IMR-90 (cell line): ENCODE measurements around the gene BCL2L1.
"Not testable (repeated sequence)": the region's sequence is repeated elsewhere in the genome, so short reads cannot be mapped to it uniquely, and the experiment has no call there.

Source experiments
- BHLHE40 ChIP-seq: fragments of 150-350 bp; IDR thresholded peaks from 2 replicates; pipeline ENCODE4 v1.6.1; 2016; ENCODE audit warnings: mild to moderate bottlenecking, low read depth, low read length
- CEBPB ChIP-seq: IDR thresholded peaks from 2 replicates; pipeline ENCODE4 v1.6.1; 2012; ENCODE audit warnings: low read depth, low read length, improper control_type of control experiment
- CHD1 ChIP-seq: IDR thresholded peaks from 2 replicates; pipeline ENCODE4 v1.6.1; 2012; ENCODE audit warnings: low read depth, low read length, improper control_type of control experiment
- CTCF ChIP-seq: conservative IDR thresholded peaks from 2 replicates; pipeline ENCODE4 v1.5.1; 2012; ENCODE audit warnings: mild to moderate bottlenecking, low read depth, low read length, improper control_type of control experiment
- FOS ChIP-seq: fragments of 150-350 bp; IDR thresholded peaks from 2 replicates; pipeline ENCODE4 v1.6.1; 2016; ENCODE audit warnings: low read depth, low read length
- MAFK ChIP-seq: IDR thresholded peaks from 2 replicates; pipeline ENCODE4 v1.6.1; 2012; ENCODE audit warnings: low read depth, low read length, improper control_type of control experiment
- MAZ ChIP-seq: IDR thresholded peaks from 2 replicates; pipeline ENCODE4 v1.6.1; 2012; ENCODE audit warnings: low read depth, mild to moderate bottlenecking, low read length, improper control_type of control experiment, moderate library complexity, borderline replicate concordance
- MXI1 ChIP-seq: IDR thresholded peaks from 2 replicates; pipeline ENCODE4 v1.6.1; 2012; ENCODE audit warnings: low read depth, mild to moderate bottlenecking, low read length, moderate library complexity, borderline replicate concordance
- POLR2A ChIP-seq: IDR thresholded peaks from 2 replicates; pipeline ENCODE4 v1.6.1; 2012; ENCODE audit warnings: mild to moderate bottlenecking, low read depth, low read length
- RAD21 ChIP-seq: IDR thresholded peaks from 2 replicates; pipeline ENCODE4 v1.6.1; 2012; ENCODE audit warnings: low read length, improper control_type of control experiment
- RCOR1 ChIP-seq: IDR thresholded peaks from 2 replicates; pipeline ENCODE4 v1.6.1; 2012; ENCODE audit warnings: mild to moderate bottlenecking, low read length, improper control_type of control experiment; ENCODE audit not compliant: insufficient replicate concordance
- RFX5 ChIP-seq: IDR thresholded peaks from 2 replicates; pipeline ENCODE4 v1.8.0; 2012; ENCODE audit warnings: low read depth, mild to moderate bottlenecking, low read length, moderate library complexity
- SMC3 ChIP-seq: fragments of 150-350 bp; IDR thresholded peaks from 2 replicates; pipeline ENCODE4 v1.6.1; 2016; ENCODE audit warnings: low read depth, mild to moderate bottlenecking, antibody characterized with exemption, low read length, moderate library complexity
- USF2 ChIP-seq: fragments of 150-350 bp; IDR thresholded peaks from 2 replicates; pipeline ENCODE4 v1.6.1; 2017; ENCODE audit warnings: mild to moderate bottlenecking, antibody characterized with exemption, low read length, low read depth

DNA sequence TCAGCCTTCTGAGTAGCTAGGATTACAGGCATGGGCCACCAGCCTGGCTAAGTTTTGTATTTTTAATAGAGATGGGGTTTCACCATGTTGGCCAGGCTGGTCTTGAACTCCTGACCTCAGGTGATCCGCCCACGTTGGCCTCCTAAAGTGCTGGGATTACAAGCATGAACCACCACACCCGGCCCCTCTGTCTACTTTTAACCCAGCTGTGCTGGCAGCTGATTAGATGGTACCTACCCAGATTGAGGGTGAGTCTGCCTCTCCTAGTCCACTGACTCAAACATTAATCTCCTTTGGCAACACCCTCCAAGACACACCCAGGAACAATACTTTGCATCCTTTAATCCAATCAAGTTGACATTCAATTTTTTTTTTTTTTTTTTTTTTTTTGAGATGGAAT lies 74.6 kb downstream of the BCL2L1 start:
- not testable (repeated sequence) for TF ChIP-seq RAD21, BHLHE40, RFX5, CTCF, CHD1, USF2, MAZ, SMC3, CEBPB, POLR2A, RCOR1, FOS, MAFK, MXI1
